Transverse colon (tissue), 3 donors: Measurements from ENCODE around the gene CCDC160.

Source experiments
- EP300 ChIP-seq: sonication (generic); formaldehyde crosslinking; IDR thresholded peaks from one replicate; pipeline ENCODE4 v1.6.1; 2017; ENCODE audit warnings: antibody characterized with exemption, low read depth
- POLR2A ChIP-seq: fragments of 450-650 bp; IDR thresholded peaks from one replicate; pipeline ENCODE4 v1.6.1; 2016; ENCODE audit warnings: antibody characterized with exemption, mild to moderate bottlenecking, moderate library complexity
- TF ChIP-seq, protein P1 (sequence below), 5 experiments: fragments of 200-600 bp in 3 of 5; fragments of 450-650 bp in 2 of 5; sonication (generic) in 3 of 5; IDR thresholded peaks; 1 replicate in 2 of 5; 2 replicates in 3 of 5; pipeline ENCODE4 v1.5.1; 2016 to 2017; ENCODE audit warnings: antibody characterized with exemption in 5 of 5, inconsistent platforms in 3 of 5, mild to moderate bottlenecking in 2 of 5, moderate library complexity in 1 of 5

DNA sequence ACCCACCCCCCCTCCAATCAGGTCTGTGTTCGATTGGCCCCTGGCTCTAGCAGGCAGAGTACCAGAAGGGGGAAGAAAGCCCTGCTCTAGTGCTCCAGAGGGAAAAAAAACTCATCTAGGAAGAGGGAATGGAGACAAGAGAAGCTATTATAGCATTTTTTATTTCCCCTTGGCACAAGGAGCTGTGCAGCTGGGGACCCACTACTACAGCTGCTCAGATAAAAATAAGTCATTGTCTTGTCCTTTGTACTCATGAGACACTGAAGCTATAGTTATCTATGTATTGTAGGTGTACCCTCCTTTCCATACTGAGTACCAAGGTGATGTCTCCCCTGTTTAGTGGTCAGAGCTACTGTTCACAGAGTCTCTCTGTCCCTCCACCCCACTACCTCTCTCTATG lies 14.3 kb downstream of the CCDC160 start:
- TF ChIP-seq, protein P1, sequence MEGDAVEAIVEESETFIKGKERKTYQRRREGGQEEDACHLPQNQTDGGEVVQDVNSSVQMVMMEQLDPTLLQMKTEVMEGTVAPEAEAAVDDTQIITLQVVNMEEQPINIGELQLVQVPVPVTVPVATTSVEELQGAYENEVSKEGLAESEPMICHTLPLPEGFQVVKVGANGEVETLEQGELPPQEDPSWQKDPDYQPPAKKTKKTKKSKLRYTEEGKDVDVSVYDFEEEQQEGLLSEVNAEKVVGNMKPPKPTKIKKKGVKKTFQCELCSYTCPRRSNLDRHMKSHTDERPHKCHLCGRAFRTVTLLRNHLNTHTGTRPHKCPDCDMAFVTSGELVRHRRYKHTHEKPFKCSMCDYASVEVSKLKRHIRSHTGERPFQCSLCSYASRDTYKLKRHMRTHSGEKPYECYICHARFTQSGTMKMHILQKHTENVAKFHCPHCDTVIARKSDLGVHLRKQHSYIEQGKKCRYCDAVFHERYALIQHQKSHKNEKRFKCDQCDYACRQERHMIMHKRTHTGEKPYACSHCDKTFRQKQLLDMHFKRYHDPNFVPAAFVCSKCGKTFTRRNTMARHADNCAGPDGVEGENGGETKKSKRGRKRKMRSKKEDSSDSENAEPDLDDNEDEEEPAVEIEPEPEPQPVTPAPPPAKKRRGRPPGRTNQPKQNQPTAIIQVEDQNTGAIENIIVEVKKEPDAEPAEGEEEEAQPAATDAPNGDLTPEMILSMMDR (IDR thresholded peaks at IDR 0.05) = no peak
- TF ChIP-seq POLR2A (no peak), EP300 (no peak)
